Endothelial cell of umbilical vein (primary cell): ENCODE data around the gene PAK5. TPM values are rescaled to one million over a fixed set of nuclear protein-coding genes. Genes with fewer than 3 reads are reported as not detected.

ENCODE experiments used
- BruUV-seq: library from RNA; stranded (reverse); fragments of 400-500 nt; replicated peaks from 2 replicates; lab custom pipeline; 2021; lab: Mats Ljungman, UMichigan
- CTCF ChIA-PET: fragments of 300-600, 350-600 bp; sonication (Branson Sonifier 250); formaldehyde crosslinking; loops from one replicate; lab custom pipeline; 2021; ENCODE audit warnings: antibody characterized with exemption, inconsistent platforms; lab: Charles Lee
- POLR2A ChIA-PET: fragments of 300-600, 350-600 bp; sonication (Branson Sonifier 250); formaldehyde crosslinking; loops from one replicate; lab custom pipeline; 2021; ENCODE audit warnings: antibody characterized with exemption, inconsistent platforms; lab: Charles Lee
- DNase-seq: peaks from one replicate; pipeline ENCODE4 v3.0.0-alpha.2; 2011; ENCODE audit warnings: low read depth, low spot score
- FAIRE-seq: peaks from 2 replicates; lab custom pipeline; 2011; peaks lifted over from hg19 to GRCh38; lab: Jason Lieb, UNC
- H2AFZ ChIP-seq: 2 replicates; pipeline ENCODE4 v1.6.0; 2012; ENCODE audit warnings: low read depth, low read length, control low read depth, inconsistent platforms
- H3K27ac ChIP-seq: 2 replicates; pipeline ENCODE4 v1.5.1; 2011; ENCODE audit warnings: low read depth, mild to moderate bottlenecking, control low read depth, low read length, moderate library complexity; ENCODE audit not compliant: insufficient read depth
- H3K27me3 ChIP-seq, 2 experiments: 2 replicates each; pipeline versions ENCODE4 v1.6.0 to v1.6.1; 2011; ENCODE audit warnings: low read length in 2 of 2, mixed read lengths in 1 of 2; ENCODE audit not compliant: control insufficient read depth in 2 of 2, insufficient read depth in 2 of 2
- H3K36me3 ChIP-seq, 2 experiments: 2 replicates in 1 of 2; 3 replicates in 1 of 2; pipeline ENCODE4 v1.5.1; 2011; ENCODE audit warnings: low read length in 2 of 2, mild to moderate bottlenecking in 1 of 2, moderate library complexity in 1 of 2; ENCODE audit not compliant: control insufficient read depth in 2 of 2, insufficient read depth in 2 of 2; ENCODE audit errors: extremely low read depth in 1 of 2
- H3K4me1 ChIP-seq: 3 replicates; pipeline ENCODE4 v1.5.1; 2011; ENCODE audit warnings: mild to moderate bottlenecking, low read length; ENCODE audit not compliant: control insufficient read depth, insufficient read depth; ENCODE audit errors: extremely low read depth
- H3K4me2 ChIP-seq: 2 replicates; pipeline ENCODE4 v1.6.1; 2011; ENCODE audit warnings: low read length, control low read depth, mixed read lengths; ENCODE audit not compliant: insufficient read depth
- H3K4me3 ChIP-seq, 3 experiments: fragments of 200-600 bp in 1 of 3; sonication (generic), shearing (Covaris generic) in 1 of 3; replicated peaks in 1 of 3; 2 replicates each; pipeline ENCODE4 v1.5.1; 2011 to 2016; ENCODE audit warnings: control low read depth in 3 of 3, low read length in 3 of 3, mild to moderate bottlenecking in 2 of 3, inconsistent platforms in 1 of 3, low read depth in 1 of 3, moderate library complexity in 1 of 3; ENCODE audit not compliant: insufficient read depth in 1 of 3
- H3K79me2 ChIP-seq: 2 replicates; pipeline ENCODE4 v1.6.0; 2012; ENCODE audit warnings: low read length, inconsistent platforms; ENCODE audit not compliant: control insufficient read depth, insufficient read depth
- H3K9ac ChIP-seq: replicated peaks from 2 replicates; pipeline ENCODE3; 2011; ENCODE audit warnings: low read length, control low read depth; ENCODE audit not compliant: insufficient read depth; ENCODE audit errors: extremely low read depth
- H3K9me1 ChIP-seq: replicated peaks from 3 replicates; pipeline ENCODE4 v1.6.0; 2011; ENCODE audit warnings: mild to moderate bottlenecking, low read length; ENCODE audit not compliant: control insufficient read depth, insufficient read depth; ENCODE audit errors: extremely low read depth
- H3K9me3 ChIP-seq: replicated peaks from 2 replicates; pipeline ENCODE4 v1.5.1; 2012; ENCODE audit warnings: low read length, inconsistent platforms; ENCODE audit not compliant: control insufficient read depth, insufficient read depth
- H4K20me1 ChIP-seq: replicated peaks from 2 replicates; pipeline ENCODE3; 2011; ENCODE audit warnings: mild to moderate bottlenecking, low read length; ENCODE audit not compliant: control insufficient read depth, insufficient read depth; ENCODE audit errors: extremely low read depth
- CTCF ChIP-seq, 2 donors: IDR thresholded peaks; 1 replicate in 1 of 2; 2 replicates in 1 of 2; pipeline ENCODE4 v1.5.1; 2011; ENCODE audit warnings: low read length in 2 of 2, mild to moderate bottlenecking in 2 of 2, moderate library complexity in 2 of 2, control low read depth in 1 of 2, inconsistent platforms in 1 of 2, low read depth in 1 of 2; ENCODE audit not compliant: insufficient read depth in 1 of 2; ENCODE audit errors: extremely low read depth in 1 of 2
- EZH2 ChIP-seq: IDR thresholded peaks from 2 replicates; pipeline ENCODE4 v1.6.1; 2012; ENCODE audit warnings: borderline replicate concordance, low read depth, mild to moderate bottlenecking, moderate library complexity, low read length, inconsistent platforms; ENCODE audit not compliant: severe bottlenecking
- GATA2 ChIP-seq: IDR thresholded peaks from 2 replicates; pipeline ENCODE4 v1.7.0; 2011; ENCODE audit warnings: low read depth, mild to moderate bottlenecking, moderate library complexity, mixed read lengths, low read length; ENCODE audit not compliant: insufficient read length, insufficient read depth
- JUN ChIP-seq: IDR thresholded peaks from 2 replicates; pipeline ENCODE4 v1.6.1; 2011; ENCODE audit warnings: borderline replicate concordance, low read depth; ENCODE audit not compliant: insufficient read length, insufficient read depth
- MAX ChIP-seq: IDR thresholded peaks from 2 replicates; pipeline ENCODE4 v1.6.1; 2011; ENCODE audit not compliant: insufficient read depth, insufficient read length
- POLR2A ChIP-seq: IDR thresholded peaks from 2 replicates; pipeline ENCODE4 v1.6.1; 2012; ENCODE audit warnings: low read depth, mild to moderate bottlenecking, control low read depth, low read length
- POLR2AphosphoS5 ChIP-seq: IDR thresholded peaks from 2 replicates; pipeline ENCODE4 v1.6.1; 2012; ENCODE audit warnings: low read depth, mild to moderate bottlenecking, control low read depth, low read length, moderate library complexity; ENCODE audit not compliant: insufficient read depth
- dilution Hi-C: fragments of 300-500 bp; cut with MboI; formaldehyde crosslinking; loops from one replicate; pipeline ENCODE4 v1.15.0; 2019; ENCODE audit warnings: low sequenced_read_pairs; ENCODE audit not compliant: extremely low pct_ligation_motif_present
- intact Hi-C: fragments of 100-400 bp; cut with micrococcal nuclease; formaldehyde crosslinking; loops from one replicate; pipeline ENCODE4 v1.10.0; 2022
- polyA plus RNA-seq, 4 experiments: library from polyadenylated mRNA; depleted of rRNA in 3 of 4; stranded (reverse) in 3 of 4; unstranded in 1 of 4; fragments of >200 nt; gene quantifications; 2 replicates each; pipeline versions ENCODE4 v1.2.1 to v1.2.3, GENCODE V29; 2011 to 2012; ENCODE audit warnings: missing spikeins in 1 of 4
- total RNA-seq: library from RNA; stranded (reverse); gene quantifications from 2 replicates; pipeline ENCODE4 v1.2.3, GENCODE V29; 2021

Gene PAK5
- total and polyA plus RNA-seq, 2 donors (not counting 3 experiments of a cell fraction or from before 2014, with no cell fraction given): not detected

- Histone ChIP-seq H3K9me3 (no peaks in the 10 kb centered on the region), H2AFZ (no peak overlapping the region), H3K27me3 (no peaks in the 10 kb centered on the region), H3K4me2 (no peak overlapping the region), H3K4me1 (no peaks in the 10 kb centered on the region), H3K4me3 (no peak overlapping the region), H3K27ac (no peak overlapping the region), H3K79me2 (no peaks in the 10 kb centered on the region), H3K9ac (no peak overlapping the region), H3K9me1 (no peaks in the 10 kb centered on the region), H3K36me3 (no peaks in the 10 kb centered on the region), H4K20me1 (no peaks in the 10 kb centered on the region)
- DNase-seq (no peak), FAIRE-seq (no peak)
- TF ChIP-seq GATA2 (no peak), MAX (no peak), POLR2AphosphoS5 (no peak), POLR2A (no peak), JUN (no peak), EZH2 (no peak), CTCF (IDR thresholded peaks at IDR 0.05; ENCODE audit: extremely low read depth in 1 of 2, insufficient read depth in 1 of 2, low read depth in 1 of 2, low read length in 2 of 2) (no peak)
- intact Hi-C loops: no loop called here
- POLR2A ChIA-PET: no interaction called here
- CTCF ChIA-PET: no interaction called here
- BruUV-seq: no TSS peak
- dilution Hi-C loops: no loop called here
Observed at GRCh38 chr20:9736373-9736772, 102.5 kb downstream of the PAK5 start.
